Mesenteric fat pad (tissue), 1 donor: ENCODE results near the gene CDIPT. TPM values are rescaled to one million over a fixed set of nuclear protein-coding genes. Genes with fewer than 3 reads are reported as not detected.

Experiments used
- DNase-seq: peaks from one replicate; pipeline ENCODE4 v3.0.0-alpha.2; 2020; ENCODE audit warnings: low spot score
- total RNA-seq: library from RNA; stranded (reverse); fragmentation: NEBNext Ultra II Directional; extraction: Animal tissue kit (Norgen Biotek cat#: 25700); gene quantifications from one replicate; pipeline ENCODE4 v1.2.1, GENCODE V29; 2021
- donor health status: DM: yes; HTN: yes; CAD: no.

The CDIPT gene
- total RNA-seq, 1 donor from 2014 or later, result 117 TPM

- no peak for DNase-seq
These were observed 50.9 kb downstream of the CDIPT start, which contains the start of gene PRRT2 for GRCh38 chr16:29811896-29812665. TSS of gene PRRT2 (plus strand) at chr16:29812193. CDS start at chr16:29813055, 862 bp downstream.

GRCh38 chr16:29811170-29811895 lies 51.7 kb downstream of the CDIPT start:
- DNase-seq, result peak; percentile 97

GRCh38 chr16:29810699-29811169 lies 52.3 kb downstream of the CDIPT start:
- DNase-seq, result no peak

GRCh38 chr16:29809850-29810698 lies 53.0 kb downstream of the CDIPT start:
- DNase-seq, result no peak

- DNase-seq, result no peak
These were observed 53.8 kb downstream of the CDIPT start for GRCh38 chr16:29809031-29809747.

Other genes starting within 250 kb of the CDIPT start
- 2.9 TPM for gene SPN, start 200.0 kb downstream of the CDIPT start, total RNA-seq
- 3.4 TPM for gene QPRT, start 184.0 kb downstream of the CDIPT start, total RNA-seq
- 5.2 TPM for gene C16orf54, start 117.2 kb downstream of the CDIPT start, total RNA-seq
- not detected for gene ZG16, start 85.0 kb downstream of the CDIPT start, total RNA-seq
- gene KIF22, start 72.5 kb downstream of the CDIPT start, total RNA-seq, result 4.8 TPM
- gene MAZ, start 56.7 kb downstream of the CDIPT start, total RNA-seq, result 135 TPM
- gene PRRT2, start 51.0 kb downstream of the CDIPT start, total RNA-seq, result 1.5 TPM
- gene PAGR1, start 47.1 kb downstream of the CDIPT start, total RNA-seq, result 11.1 TPM
- 150 TPM for gene MVP, start 42.8 kb downstream of the CDIPT start, total RNA-seq
- gene SEZ6L2, start 36.3 kb upstream of the CDIPT start, total RNA-seq, result 1.1 TPM
- 0.67 TPM for gene ASPHD1, start 37.3 kb upstream of the CDIPT start, total RNA-seq
- gene KCTD13, start 63.0 kb upstream of the CDIPT start, total RNA-seq, result 15.7 TPM
- 95.8 TPM for gene TMEM219, start 98.9 kb upstream of the CDIPT start, total RNA-seq
- gene TAOK2, start 110.6 kb upstream of the CDIPT start, total RNA-seq, result 49.8 TPM
- 11.0 TPM for gene HIRIP3, start 132.4 kb upstream of the CDIPT start, total RNA-seq
- 45.4 TPM for gene INO80E, start 133.0 kb upstream of the CDIPT start, total RNA-seq
- gene DOC2A, start 147.8 kb upstream of the CDIPT start, total RNA-seq, result 0.42 TPM
- not detected for gene C16orf92, start 160.0 kb upstream of the CDIPT start, total RNA-seq
- gene TLCD3B, start 168.0 kb upstream of the CDIPT start, total RNA-seq, result not detected
- 1,236 TPM for gene ALDOA, start 202.5 kb upstream of the CDIPT start, total RNA-seq
- 81.1 TPM for gene PPP4C, start 212.8 kb upstream of the CDIPT start, total RNA-seq
- gene TBX6, start 228.7 kb upstream of the CDIPT start, total RNA-seq, result 0.67 TPM
- 49.3 TPM for gene YPEL3, start 233.0 kb upstream of the CDIPT start, total RNA-seq